Activated CD4-positive, alpha-beta T cell treated with anti-CD3 and anti-CD28 coated beads, Interleukin-2, amount 50 U/mL, for 4 hours (primary cell): ENCODE data around the gene ZNF592.
"Not testable (repeated sequence)": the region's sequence is repeated elsewhere in the genome, so short reads cannot be mapped to it uniquely, and the experiment has no call there.

Experiments
- DNase-seq, 2 experiments: peaks; one replicate each; pipeline ENCODE4 v3.0.0-alpha.2; 2020

ZNF592 gene, protein sequence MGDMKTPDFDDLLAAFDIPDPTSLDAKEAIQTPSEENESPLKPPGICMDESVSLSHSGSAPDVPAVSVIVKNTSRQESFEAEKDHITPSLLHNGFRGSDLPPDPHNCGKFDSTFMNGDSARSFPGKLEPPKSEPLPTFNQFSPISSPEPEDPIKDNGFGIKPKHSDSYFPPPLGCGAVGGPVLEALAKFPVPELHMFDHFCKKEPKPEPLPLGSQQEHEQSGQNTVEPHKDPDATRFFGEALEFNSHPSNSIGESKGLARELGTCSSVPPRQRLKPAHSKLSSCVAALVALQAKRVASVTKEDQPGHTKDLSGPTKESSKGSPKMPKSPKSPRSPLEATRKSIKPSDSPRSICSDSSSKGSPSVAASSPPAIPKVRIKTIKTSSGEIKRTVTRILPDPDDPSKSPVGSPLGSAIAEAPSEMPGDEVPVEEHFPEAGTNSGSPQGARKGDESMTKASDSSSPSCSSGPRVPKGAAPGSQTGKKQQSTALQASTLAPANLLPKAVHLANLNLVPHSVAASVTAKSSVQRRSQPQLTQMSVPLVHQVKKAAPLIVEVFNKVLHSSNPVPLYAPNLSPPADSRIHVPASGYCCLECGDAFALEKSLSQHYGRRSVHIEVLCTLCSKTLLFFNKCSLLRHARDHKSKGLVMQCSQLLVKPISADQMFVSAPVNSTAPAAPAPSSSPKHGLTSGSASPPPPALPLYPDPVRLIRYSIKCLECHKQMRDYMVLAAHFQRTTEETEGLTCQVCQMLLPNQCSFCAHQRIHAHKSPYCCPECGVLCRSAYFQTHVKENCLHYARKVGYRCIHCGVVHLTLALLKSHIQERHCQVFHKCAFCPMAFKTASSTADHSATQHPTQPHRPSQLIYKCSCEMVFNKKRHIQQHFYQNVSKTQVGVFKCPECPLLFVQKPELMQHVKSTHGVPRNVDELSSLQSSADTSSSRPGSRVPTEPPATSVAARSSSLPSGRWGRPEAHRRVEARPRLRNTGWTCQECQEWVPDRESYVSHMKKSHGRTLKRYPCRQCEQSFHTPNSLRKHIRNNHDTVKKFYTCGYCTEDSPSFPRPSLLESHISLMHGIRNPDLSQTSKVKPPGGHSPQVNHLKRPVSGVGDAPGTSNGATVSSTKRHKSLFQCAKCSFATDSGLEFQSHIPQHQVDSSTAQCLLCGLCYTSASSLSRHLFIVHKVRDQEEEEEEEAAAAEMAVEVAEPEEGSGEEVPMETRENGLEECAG (N-terminal part only)

GRCh38 chr15:84748274-84749110 is at the start of gene ZNF592:
Gene ZNF592 (plus strand): TSS chr15:84748592. CDS start chr15:84782676, 34,084 bp downstream.
- DNase-seq: peak; percentile 73 to 78

- no peak for DNase-seq
Measured at GRCh38 chr15:84699538-84700191, 48.7 kb upstream of the ZNF592 start.

GRCh38 chr15:84702961-84703482 is 45.4 kb upstream of the ZNF592 start:
- DNase-seq: no peak

GRCh38 chr15:84703808-84704207 is 44.6 kb upstream of the ZNF592 start:
- no peak for DNase-seq

DNA sequence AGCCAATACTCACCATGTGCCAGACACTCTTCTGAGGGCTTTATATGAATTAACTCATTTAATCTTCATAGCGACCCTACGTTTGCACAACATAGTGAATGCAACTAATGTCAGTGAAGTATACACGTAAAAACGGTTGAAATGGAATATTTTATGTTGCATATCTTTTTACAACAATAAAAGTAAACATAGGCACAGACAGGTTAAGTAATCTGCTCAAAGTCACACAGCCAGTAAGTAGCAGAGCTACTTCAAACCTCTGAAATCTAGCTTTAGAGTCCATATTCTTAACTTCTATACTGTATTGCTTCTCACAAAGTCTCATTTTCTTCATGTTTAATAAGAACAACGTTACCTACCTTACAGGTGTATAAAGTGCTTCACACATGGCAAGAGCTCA is 34.0 kb upstream of the ZNF592 start:
- no peak for DNase-seq

DNA sequence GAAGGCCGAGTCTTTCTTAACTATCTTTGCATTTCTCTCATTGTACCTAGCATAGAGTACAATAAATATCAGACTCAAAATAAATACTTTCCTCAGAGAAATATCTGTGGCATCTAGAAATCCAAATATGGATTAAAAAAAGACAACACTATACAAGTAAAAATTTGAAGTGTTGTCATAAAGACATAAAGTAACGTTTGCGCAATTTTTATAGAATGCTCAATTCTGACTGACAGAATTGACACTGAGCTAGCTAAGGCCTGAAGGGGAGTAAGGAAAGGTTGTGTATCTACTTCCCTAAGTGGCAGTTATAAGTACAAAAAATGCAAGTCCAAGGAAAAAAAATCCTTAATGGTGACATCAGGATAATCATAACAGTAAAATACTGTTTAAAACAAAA is 33.6 kb upstream of the ZNF592 start:
- DNase-seq: no peak

- peak; percentile 36 to 37 for DNase-seq
Measured at GRCh38 chr15:84715441-84716035, 32.9 kb upstream of the ZNF592 start.

GRCh38 chr15:84716036-84716732 is 32.2 kb upstream of the ZNF592 start, which contains the start of gene SEC11A:
Gene SEC11A (minus strand): TSS chr15:84716139. CDS start chr15:84716075, 64 bp downstream.
- peak; percentile 82 to 84 for DNase-seq

DNA sequence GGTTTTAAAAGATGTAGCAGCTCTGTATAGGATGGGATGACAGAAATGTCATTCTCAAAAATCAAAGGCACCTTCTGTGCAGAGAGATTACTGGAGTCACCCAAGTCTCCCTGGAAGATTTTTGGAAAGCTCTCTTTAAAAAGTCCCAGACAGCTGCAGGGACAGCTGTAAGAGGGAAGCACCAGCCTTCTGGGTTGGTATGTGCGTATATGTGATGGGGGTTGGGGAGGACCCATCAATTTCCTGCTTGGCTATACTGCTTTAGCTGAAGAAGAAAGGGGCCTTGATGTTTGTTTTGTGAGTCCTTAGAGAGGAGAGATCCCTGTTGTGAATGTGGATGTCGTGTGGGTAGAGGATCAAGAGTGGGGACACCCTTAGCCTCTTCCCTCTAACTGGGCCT is 27.0 kb upstream of the ZNF592 start:
- no peak for DNase-seq

GRCh38 chr15:84722628-84723027 is 25.8 kb upstream of the ZNF592 start:
- no peak for DNase-seq

DNA sequence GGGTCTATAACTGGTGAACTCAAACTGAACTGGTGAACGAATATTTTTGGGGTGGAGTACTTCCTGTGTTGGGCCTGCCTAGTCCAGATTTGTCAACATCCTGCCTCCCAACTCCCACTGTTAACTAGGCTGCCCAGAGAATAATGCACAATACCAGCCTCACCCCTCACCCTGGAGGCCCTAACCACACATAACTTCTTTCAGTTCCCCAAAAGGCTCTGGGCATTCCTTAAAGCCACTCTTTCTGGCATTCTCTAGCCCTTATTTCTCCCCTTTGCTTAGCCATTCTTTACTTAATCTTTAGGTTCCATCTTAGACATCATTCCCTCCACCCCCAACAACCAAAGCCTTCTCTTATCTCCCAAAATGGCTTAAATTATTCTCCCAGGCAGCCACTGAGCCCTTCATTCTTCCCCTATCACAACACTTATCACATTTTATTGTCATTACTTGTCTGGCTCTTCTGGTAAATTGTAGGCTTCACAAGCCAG is 23.3 kb upstream of the ZNF592 start:
- no peak for DNase-seq

- DNase-seq: no peak
Measured at GRCh38 chr15:84727429-84727828, 21.0 kb upstream of the ZNF592 start.

DNA sequence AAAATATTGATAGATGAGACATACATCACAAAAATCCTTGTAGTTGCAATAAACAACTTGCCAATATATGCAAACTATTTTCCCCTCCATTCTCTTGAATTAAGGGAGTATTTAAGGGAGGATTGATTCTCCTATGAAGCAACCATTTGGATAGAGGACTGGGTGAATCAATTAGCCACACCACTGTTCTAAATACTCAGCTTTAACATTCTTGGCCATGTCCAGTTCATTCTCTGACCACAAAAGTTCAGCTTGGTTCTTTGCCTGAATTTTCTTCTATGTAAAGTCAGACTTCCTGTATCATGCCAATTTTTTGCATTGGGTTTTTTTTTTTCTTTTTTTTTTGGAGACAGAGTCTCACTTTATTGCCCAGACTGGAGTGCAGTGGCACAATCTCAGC is 16.6 kb upstream of the ZNF592 start:
- no peak for DNase-seq

DNA sequence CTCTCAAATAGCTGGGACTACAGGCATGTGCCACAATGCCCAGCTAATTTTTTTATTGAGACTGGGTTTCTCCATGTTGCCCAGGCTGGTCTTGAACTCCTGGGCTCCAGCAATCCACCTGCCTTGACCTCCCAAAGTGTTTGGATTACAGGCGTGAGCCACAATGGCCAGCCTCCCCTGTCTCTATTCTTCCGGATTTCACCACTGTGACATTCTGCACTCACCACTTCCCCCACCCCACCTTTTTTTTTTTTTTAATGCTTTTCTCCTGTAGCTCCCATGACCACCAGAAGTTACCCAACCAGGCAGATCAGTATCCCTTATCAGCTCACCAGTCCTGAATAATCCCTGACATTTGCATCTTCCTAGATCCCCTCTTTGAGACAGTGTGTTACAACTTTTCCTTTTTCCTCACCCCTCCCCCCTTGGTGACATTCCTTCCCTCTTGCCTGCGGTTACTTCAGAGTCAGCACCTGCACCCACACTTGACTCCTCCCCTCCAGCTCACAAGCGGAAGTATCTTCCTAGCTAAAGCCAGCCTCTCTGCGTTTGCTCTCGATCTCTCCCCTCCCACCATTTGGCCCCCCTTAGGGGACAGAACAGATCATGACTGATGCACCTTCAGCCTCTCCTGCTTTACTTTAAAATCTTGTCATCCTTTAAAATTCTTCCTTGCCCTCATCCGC is 13.5 kb upstream of the ZNF592 start:
- peak; percentile 56 to 58 for DNase-seq

- not testable (repeated sequence) for DNase-seq
Measured at GRCh38 chr15:84735480-84736061, 12.8 kb upstream of the ZNF592 start.

GRCh38 chr15:84736375-84736774 is 12.0 kb upstream of the ZNF592 start:
- peak; percentile 56 to 62 for DNase-seq

GRCh38 chr15:84737005-84737404 is 11.4 kb upstream of the ZNF592 start:
- DNase-seq: no peak

GRCh38 chr15:84740691-84741090 is 7.7 kb upstream of the ZNF592 start:
- no peak for DNase-seq

DNA sequence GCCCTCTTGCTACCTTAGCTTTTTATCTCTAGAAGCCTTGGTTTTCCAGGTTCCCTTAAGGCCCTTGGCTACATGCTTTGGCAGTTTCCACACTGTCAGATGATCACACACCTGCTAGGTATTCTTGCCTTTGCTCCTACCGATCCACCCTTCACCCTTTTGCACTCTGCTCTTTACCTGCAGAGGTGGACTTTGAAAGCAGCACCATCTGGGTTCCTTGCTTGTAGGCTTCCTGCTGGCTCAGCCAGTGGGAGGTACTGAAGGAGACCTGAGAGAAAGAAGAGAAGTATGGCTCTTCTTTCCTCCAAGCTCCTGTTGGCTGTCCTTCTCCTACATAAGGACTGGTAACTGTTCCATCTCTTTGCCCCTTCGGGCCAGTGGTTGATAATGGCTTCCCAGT is 7.3 kb upstream of the ZNF592 start:
- DNase-seq: no peak
